Cerebellar cortex (tissue), 1 donor: ENCODE data around the gene SNX19.
"Not testable (repeated sequence)": the region's sequence is repeated elsewhere in the genome, so short reads cannot be mapped to it uniquely, and the experiment has no call there.

Source experiments
- DNase-seq: peaks from one replicate; pipeline ENCODE4 v3.0.0-alpha.2; 2015; ENCODE audit warnings: low spot score

The SNX19 gene

DNA sequence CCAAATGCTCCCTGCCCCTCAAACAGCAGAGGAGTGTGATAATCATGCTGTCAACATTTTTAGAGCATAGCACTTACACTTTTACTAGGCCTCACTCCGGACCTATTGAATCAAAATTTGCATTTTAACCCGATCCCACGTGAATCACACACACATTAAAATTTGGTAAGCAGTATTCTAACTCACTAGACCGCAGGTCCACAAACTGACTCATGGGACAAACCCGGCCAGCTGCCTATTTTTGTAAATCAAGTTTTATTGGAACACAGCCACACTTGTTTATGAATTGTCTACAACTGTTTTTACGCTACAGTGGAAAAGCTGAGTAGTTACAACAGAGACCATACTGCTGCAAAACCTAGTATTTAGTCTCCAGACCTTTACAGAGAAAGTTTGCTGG, 43.3 kb downstream of the SNX19 start:
- no peak for DNase-seq

DNA sequence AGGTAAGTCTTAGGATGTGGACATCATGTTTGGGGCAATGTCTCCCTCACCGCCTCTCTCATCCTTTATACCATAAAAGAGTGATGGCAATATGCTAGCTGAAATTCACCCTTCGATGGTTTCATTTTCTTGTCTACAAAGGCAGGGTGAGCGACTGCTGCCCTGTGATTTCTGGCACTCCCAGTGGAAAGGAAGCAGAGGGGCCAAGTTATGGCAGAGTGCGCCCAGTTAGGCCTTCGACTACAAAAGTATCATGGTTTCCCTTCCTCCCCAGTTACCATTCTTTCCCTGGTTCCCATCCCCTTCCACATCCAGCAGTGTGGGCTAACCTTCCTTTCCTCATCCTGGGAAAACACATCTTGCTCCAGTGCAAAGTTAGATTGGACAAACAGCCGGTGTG, 43.8 kb downstream of the SNX19 start:
- DNase-seq: no peak

DNA sequence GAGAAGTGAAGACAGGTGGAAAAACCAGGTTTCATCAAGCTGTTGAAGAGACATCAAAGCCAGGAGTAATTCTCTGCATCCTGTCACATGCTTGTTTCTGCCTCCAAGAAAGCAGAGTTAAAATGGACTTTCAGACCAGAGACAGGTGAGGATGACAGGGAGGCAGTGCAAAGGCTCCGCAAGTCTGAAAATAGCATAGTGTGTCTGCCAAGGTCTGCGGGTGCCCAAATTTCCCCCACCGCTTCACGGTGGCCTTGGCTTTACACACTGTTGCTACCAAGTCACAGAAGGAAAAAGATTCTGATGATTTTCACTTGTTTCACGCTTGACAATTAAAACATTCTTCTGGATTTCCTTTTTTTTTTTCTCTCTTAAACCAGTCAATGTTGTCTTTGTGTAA, 44.2 kb downstream of the SNX19 start:
- DNase-seq: peak; percentile 50

DNA sequence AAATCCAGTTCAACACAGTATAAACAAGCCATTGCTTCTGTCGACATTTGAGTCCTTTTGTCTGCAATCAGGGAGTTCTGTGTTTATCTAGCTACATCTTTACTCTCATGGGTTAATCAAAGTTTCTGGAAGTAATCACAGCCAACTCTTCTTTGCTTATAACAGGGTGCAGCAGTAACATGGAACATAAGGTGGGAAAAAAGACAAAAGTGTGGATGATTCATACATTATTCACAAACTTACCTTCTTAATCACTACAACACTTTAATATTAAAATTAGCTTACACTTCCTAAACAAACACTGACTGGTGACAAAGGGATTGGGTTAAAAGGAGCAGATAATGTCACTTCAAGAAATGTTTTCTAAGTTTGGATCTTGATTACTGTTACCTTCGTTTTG, 44.7 kb downstream of the SNX19 start:
- no peak for DNase-seq

DNA sequence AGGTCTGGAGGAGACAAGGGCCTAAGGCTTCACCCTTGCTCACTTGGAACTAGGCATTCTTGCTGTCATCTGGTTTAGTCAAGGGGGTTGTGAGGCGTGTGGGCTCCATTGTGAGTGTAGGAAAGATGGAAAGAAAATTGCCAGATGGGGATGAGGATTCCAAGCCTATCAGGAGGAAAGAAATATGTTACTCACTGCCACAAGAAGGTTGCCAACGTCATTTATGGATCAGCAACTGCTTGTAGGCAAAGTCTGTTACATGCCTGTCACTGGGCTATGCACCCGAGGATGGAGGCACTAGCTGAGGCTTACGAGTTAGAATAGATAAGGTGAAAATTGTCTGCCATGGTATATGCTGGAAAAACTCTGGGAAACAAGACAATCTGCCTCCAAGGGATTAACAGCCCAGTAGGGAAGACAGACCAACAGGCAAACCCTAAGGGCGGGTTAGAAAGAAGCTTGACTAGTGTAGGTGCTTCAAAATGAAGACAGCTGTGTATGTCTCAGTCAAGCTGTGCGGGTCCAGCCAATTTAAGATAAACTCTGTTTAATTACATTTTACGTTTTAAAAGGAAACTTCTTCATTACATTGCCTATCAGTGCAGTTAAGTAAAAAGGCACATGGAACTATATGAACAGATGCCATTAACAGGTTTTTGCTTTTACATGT, 47.4 kb downstream of the SNX19 start:
- DNase-seq: no peak

DNA sequence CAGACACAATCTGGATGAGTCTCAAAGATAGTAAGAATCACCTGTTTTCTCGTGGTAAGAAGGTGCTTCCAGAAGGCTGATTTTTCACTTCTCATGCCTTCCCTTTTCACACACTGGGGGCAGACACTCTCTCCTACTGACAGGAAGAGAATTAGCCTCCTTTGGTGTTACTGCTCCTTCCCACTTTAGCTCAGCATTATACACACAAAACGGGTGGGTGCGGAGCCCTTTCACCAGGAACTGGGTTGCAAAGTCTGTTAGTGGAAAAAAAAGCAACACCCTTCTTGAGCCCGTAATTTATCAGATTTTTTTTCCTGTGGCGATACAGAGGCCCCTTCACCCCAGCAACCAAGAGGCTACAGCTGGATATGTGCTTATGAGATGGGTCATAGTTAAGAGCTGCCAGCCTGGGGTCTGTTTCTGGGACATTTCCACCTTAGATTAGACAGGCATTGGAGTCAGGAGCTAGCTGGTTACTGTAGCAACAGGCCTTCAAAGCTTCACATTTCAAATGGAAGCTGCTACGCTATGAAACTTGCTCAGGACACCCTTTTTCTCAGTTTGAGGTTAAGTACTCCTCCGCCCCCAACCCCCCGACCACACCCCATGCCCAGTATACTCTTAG, 48.1 kb downstream of the SNX19 start:
- DNase-seq: no peak

DNA sequence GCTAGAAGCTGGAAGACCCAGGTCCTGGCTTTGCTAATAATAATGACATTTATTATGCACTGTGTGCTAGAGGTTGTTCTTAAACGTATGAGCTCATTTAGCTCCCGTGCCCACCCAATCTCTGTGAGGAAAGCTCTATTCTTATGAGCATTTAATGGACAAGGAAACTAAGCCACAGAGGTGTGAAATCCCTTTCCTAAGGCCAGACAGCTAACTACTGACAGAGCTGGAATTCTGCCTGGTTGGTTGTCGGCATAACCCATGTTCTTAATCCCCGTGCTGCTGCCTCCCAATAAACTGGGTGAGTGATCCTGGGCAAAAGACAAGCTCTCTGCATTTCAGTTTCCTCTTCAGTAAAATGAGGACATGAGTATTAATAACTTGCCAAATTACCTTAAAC, 49.4 kb downstream of the SNX19 start:
- no peak for DNase-seq

DNA sequence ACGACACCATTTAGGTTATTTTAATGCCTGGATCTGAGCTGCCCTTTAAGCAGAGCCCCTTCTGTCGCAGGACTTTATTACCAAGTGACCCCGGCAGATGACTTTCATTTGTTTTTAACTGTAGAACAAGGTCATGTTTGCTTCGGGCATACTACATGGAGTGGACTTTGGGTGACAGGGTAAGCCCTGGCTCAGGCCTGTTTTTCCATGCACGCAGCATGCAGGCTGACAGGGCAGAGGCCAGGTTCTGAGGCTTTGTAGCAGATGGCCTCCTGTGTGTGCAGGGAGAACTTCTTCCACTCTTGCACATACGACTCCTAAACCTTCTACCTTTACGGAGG, 50.5 kb downstream of the SNX19 start:
- no peak for DNase-seq

DNA sequence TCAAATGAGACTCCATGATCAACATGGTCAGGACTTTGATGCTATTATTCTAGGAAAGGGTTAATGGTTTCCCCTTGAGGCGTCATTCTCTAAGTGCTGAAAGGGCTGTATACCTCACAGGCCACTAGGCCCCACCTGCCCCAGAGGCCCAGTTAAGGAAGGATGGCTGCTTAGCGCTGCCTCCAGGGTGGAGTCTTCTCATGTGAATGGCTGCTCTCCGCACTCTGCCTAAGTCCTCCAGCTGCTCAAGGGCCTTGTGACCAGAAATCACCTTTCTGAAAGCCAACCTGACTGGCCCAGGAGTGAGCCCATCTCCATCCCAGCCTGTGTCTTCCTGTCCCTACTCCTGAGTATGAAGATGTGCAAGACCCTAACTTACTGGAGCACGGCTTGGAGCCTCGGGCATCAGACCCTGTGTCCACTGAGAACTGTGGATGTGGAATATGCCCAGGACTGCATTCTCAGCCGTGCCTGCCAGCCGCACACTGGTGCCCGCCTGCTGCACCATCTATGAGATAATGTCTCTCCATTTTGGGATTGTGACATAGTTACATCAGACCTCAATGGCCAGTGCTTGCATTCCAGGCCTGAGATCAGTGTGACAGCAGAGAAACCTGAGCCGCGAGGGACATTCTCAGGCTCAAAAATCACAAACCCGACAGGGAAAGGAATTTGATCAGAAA, 51.0 kb downstream of the SNX19 start:
- DNase-seq: no peak

DNA sequence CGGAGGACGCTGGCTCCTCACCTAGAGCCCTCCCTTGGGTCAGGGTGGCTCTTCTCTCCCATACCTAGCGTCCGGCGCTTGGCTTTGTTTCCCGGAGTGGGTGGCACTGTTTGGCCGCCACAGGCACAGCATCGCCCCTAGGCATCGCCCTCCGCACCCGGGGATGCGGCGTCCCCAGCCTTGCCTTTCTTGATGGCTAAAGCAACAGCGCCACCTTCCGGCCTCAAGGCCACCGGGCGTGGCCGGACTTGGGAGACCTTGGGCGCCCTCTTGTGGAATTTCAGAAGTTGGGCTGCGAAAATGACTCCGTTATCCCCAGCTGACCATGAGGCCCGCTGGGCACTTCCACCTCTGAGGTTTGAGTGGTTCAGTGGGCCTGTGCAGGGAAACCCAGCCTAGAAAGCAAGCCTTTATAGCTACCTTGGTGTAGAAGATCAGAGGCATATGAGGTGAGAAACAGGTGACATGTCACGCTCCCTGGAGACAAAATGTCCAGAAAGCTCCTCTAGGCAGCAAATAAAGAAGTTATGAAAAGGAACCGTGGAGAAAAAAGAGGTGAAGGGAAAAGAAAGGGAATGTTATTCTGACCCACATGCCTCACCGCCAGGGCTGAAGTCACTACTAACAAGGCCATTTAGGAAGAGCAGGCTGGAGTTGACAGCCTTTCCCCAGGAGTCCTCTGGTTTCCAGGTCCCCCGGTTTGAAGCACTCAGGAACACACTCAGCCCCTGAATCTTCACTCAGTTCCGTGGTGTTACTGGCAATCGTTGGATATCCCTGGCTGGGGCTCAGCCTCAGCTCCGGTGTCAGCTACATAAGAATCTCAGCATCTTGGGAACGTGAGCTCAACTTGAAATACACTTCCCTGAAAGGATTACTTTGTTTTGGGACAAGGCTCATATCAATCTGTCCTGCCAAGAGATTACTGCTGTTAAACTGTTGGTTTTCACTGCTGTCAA, 54.1 kb downstream of the SNX19 start:
- DNase-seq: peak; percentile 93

DNA sequence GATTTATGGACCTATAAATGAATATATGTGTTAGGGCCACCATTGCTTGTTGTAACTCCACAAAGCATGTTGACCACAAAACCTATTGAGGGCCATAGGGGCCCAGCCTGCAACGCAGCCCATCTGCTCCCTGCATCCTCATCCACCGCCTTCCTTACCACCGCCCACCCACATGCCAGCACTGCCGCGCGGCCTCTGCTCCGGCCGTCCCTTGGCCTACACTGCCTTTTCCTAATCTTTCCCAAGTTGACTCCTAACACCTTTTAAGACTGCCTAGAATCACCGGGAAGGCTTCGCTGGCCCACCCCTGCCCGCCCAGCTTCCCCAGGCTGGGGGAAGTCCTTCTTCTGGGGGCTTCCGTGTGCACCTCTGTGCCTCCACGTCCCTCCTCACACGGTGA, 55.0 kb downstream of the SNX19 start:
- no peak for DNase-seq

DNA sequence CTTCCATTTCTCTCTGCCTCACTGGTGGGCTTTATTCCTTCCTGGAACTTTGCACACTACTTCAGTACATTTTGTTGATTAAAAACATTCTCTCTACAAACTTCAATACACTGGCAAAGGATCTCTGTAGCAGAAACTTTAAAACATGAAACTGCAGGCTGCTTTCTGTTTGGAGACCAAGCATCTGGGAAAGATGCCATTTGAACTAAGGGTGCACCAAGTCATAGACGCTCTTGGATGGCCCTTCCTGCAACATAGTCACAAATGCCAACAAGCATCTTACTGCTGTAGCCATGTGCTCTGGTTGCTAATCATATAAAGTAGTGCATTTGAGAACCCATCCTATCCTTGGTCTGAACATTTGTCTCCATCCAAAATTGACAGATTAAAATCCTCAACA, 56.4 kb downstream of the SNX19 start:
- DNase-seq: no peak

DNA sequence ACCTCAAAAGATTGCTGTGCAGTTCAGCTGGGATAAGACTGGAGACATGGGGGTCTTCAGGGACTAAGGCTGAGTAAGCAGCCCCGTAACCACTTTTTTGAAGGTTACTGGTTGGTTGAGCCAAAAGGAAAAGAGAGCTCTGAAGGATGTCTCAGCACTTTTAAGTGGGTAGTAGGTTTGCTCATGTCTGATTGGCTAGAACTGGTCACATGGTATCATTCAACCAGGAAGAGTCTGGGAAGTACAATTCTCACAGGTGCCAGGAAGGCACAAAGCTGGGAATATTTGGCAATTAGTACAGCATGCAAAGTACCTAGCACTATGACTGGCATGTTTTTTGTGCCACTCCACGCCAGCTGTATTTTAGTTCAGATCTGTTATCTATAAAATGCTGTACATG, 58.1 kb downstream of the SNX19 start:
- DNase-seq: no peak

DNA sequence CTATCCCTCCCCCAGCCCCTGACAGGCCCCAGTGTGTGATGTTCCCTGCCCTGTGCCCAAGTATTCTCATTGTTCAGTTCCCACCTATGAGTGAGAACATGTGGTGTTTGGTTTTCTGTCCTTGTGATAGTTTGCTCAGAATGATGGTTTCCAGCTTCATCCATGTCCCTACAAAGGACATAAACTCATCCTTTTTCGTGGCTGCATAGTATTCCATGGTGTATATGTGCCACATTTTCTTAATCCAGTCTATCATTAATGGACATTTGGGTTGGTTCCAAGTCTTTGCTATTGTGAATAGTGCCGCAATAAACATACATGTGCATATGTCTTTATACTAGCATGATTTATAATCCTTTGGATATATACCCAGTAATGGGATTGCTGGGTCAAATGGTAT, 60.6 kb downstream of the SNX19 start:
- not testable (repeated sequence) for DNase-seq

DNA sequence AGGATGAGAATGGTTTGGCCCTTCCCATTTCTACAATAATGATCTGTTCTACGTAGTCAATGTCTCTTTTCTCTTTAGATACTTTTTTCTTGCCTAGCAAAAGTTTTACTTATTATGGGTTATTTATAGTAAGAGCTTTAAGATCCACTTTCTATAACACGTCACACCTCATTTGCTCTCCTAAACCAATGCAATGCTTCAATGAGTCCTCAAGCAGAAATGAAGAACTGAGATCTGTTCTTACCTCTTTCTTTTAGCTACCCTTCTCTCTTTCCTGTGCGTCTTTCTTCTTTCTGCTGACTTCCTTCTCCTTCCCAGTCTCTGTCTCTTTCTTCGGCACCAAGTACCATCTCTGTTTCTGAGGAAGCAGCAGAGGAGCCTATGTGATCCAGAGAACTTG, 61.8 kb downstream of the SNX19 start:
- DNase-seq: no peak

DNA sequence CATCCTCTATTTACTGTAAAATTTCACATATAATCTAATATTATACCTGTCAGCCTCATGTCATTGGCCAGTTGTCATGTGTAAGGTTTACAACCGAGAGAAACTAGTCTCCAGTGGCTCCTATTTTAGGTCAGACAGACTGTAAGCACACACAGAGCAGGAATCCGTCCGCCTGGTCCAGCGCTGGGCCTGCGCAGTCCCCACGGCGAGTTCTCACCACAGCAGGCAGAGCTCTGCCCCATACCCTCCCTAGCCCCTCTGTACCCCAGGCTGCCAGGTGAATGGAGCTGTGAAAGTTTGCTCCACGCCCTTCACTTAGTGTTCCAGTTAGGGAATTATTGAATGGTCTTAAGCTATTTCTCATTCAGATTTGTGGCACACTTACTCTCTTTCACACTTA, 63.7 kb downstream of the SNX19 start:
- DNase-seq: no peak

DNA sequence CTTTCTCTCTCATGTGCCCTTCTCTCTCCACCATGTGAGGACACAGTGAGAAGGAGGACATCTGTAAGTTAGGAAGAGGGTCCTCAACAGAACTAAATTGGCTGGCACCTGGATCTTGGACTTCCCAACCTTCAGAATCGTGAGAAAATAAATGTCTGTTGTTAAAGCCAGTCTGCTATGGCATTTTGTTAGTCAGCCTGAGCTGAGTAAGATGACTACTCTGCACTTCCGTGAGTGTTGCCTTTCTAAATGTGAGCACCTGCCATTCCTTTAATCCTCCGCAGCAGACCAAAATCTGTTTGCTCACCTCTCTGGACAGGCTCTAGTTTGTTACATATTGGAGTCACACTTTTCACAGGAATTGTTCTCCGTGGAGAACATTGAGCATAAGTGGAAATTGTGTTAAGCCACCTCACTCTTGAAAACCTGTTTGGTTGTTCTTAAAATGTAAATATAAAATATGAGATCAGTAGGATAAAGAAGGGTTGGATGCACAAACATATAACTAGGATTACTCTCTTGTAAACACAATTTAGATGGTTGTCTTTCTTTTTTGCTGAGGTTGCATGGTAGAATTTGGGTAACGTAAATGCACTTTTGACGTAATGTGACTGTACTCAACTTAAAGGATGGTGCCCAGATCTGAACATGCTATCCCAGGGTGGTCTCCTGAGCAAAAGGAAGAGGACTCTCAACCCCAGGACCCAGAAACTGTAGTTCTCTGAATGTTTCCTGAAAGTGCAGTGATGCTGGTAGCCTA, 65.9 kb downstream of the SNX19 start:
- no peak for DNase-seq

DNA sequence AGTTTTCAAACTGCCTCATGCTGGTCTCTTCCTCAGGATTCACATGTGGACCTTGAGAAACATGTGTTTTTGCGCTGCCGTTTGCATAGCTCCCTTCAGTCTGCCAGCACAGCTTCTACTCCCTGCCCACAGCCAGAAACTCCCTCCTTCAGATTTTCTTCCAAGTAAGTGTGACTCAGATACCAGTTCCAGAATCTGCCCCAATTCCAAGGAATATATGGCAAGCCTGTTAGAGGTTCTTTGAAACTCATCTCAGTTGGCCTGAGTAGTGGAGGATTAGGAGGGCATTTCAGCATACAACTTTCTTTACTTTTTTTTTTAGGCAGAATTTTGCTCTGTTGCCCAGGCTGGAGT, 67.1 kb downstream of the SNX19 start:
- no peak for DNase-seq

DNA sequence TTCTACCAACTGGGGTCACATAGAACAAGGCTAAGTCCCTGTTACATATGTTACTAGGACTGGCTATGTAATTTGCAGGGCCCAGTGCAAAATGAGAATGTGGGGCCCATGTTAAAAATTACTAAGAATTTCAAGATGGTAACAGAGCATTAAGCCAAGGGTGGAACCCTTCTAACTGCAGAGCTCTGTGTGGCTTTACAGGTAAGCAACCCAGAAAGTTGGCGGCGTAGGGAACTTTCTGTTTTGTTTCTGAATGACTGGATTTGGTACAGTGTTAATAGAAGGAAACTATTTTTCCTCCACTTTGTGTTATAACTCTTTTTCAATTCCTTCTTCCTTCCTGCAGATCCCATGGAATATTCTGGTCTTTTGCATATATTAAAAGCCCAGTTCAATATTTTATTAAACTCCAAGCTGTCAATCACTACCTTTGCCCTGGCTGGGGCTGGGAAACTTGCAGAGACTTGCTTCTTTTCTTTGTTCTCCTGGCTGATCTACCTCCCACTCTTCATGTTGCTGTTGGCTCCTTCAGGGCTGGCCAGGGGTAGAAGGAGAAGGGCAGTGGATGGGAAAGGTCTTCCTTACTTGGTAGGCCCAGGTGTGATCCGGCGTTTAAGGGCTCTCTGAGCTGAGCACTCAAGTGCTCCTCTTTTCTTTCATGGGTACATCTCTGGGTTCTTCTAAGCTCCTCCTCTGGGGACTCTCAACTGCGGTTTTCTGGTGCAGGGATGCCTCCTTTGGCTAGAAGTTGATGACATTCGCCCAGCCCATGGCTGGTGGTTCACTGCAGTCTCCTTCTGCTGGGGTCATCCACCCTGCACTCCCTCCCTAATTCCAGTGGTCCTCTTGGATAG, 67.7 kb downstream of the SNX19 start:
- no peak for DNase-seq

DNA sequence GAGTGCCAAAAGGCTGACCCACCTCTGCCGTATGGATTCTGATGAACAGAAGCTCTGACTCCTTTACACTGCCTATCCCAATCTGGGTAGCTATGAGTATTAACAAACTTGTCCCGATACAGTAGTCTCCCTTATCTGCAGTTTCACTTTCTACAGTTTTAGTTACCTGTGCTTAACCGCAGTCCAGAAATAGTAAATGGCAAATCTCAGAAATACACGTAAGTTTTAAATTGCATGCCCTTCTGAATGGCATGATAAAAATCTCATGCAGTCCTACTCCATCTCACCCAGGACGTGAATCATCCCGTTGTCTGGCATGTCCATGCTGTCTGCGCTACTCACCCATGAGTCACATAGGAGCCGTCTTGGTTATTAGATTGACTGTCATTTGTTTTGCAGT, 68.8 kb downstream of the SNX19 start:
- DNase-seq: no peak

DNA sequence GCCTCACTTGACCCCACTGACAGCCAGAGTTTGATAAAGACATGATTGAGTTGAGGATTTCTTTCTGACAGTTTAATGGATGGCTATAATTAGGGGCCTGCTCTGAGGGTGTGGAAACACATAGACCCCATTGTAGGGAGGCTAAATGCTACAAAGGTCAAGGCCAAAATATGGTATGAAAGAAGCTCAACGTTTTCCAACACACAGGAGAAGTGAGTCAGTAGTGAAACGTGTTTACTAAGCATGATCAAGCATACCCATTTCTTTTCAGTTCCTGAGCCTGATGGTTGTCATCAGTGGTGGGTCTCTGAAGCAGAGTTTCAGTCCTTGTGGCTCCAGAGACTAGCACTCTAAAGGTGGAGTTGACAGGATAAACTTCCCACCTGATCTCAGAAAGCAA, 69.7 kb downstream of the SNX19 start:
- DNase-seq: no peak
